GM23338 (cell line): ENCODE data around the gene RGS7. TPM values are rescaled to one million over a fixed set of nuclear protein-coding genes. Genes with fewer than 3 reads are reported as not detected.

Source experiments
- ATAC-seq: fragments of 200-7000 bp; cut with Tn5 transposase; 3 replicates; pipeline ENCODE4 v1.9.1; 2020
- DNase-seq: peaks from one replicate; pipeline ENCODE4 v3.0.0-alpha.2; 2015; ENCODE audit warnings: low spot score
- H2AFZ ChIP-seq: fragments of 200-600 bp; sonication (generic); 2 replicates; pipeline ENCODE4 v1.8.0; 2016; ENCODE audit warnings: antibody characterized with exemption, mild to moderate bottlenecking, moderate library complexity
- H3F3A ChIP-seq: fragments of 200-600 bp; sonication (generic); replicated peaks from 2 replicates; pipeline ENCODE4 v1.8.0; 2017; ENCODE audit warnings: antibody characterized with exemption, mixed run types, low read depth
- H3K27ac ChIP-seq: fragments of 200-600 bp; sonication (generic); 2 replicates; pipeline ENCODE4 v1.6.1; 2016; ENCODE audit warnings: low read depth
- H3K27me3 ChIP-seq: fragments of 200-600 bp; sonication (generic); 2 replicates; pipeline ENCODE4 v1.8.0; 2016; ENCODE audit warnings: mild to moderate bottlenecking, mixed run types, moderate library complexity; ENCODE audit not compliant: insufficient read depth
- H3K36me3 ChIP-seq: fragments of 200-600 bp; sonication (generic); 2 replicates; pipeline ENCODE4 v1.8.0; 2016; ENCODE audit warnings: mild to moderate bottlenecking; ENCODE audit not compliant: insufficient read depth
- H3K4me1 ChIP-seq: fragments of 200-600 bp; sonication (generic); 2 replicates; pipeline ENCODE4 v1.8.0; 2016; ENCODE audit warnings: mild to moderate bottlenecking, moderate library complexity; ENCODE audit not compliant: insufficient read depth
- H3K4me2 ChIP-seq: fragments of 200-600 bp; sonication (generic); 2 replicates; pipeline ENCODE4 v1.7.1; 2017; ENCODE audit warnings: mixed run types
- H3K4me3 ChIP-seq: fragments of 200-600 bp; sonication (generic); 2 replicates; pipeline ENCODE4 v1.6.1; 2016; ENCODE audit warnings: mixed run types
- H3K79me2 ChIP-seq: fragments of 200-600 bp; sonication (generic); replicated peaks from 2 replicates; pipeline ENCODE4 v1.8.0; 2017; ENCODE audit warnings: mild to moderate bottlenecking; ENCODE audit not compliant: insufficient read depth
- H3K9me2 ChIP-seq: fragments of 200-600 bp; sonication (generic); 2 replicates; pipeline ENCODE4 v1.8.0; 2017; ENCODE audit not compliant: insufficient read depth
- H4K20me1 ChIP-seq: fragments of 200-600 bp; sonication (generic); replicated peaks from 2 replicates; pipeline ENCODE4 v1.8.0; 2017; ENCODE audit warnings: mild to moderate bottlenecking; ENCODE audit not compliant: insufficient read depth
- H3K27ac Mint-ChIP-seq: 2 replicates; pipeline ENCODE4 v1.8.0; 2020; ENCODE audit warnings: inconsistent platforms, mild to moderate bottlenecking, moderate library complexity, mixed read lengths
- H3K27me3 Mint-ChIP-seq: 3 replicates; pipeline ENCODE4 v1.8.0; 2022; ENCODE audit warnings: low read depth, mild to moderate bottlenecking, moderate library complexity, mixed read lengths, inconsistent platforms; ENCODE audit not compliant: insufficient read depth, poor library complexity
- H3K36me3 Mint-ChIP-seq: 3 replicates; pipeline ENCODE4 v1.8.0; 2021; ENCODE audit warnings: low read depth, mild to moderate bottlenecking, inconsistent platforms, moderate library complexity, mixed read lengths
- H3K4me1 Mint-ChIP-seq: 3 replicates; pipeline ENCODE4 v1.8.0; 2020; ENCODE audit warnings: mild to moderate bottlenecking, inconsistent platforms, mixed read lengths
- H3K4me3 Mint-ChIP-seq: 3 replicates; pipeline ENCODE4 v1.8.0; 2021; ENCODE audit warnings: moderate library complexity, mild to moderate bottlenecking, inconsistent platforms, mixed read lengths
- H3K9me3 Mint-ChIP-seq: 3 replicates; pipeline ENCODE4 v1.8.0; 2020; ENCODE audit warnings: moderate library complexity, mild to moderate bottlenecking, inconsistent platforms, mixed read lengths
- ZNF331 ChIP-seq: fragments of 250-450 bp; sonication (Bioruptor Pico); IDR thresholded peaks from 2 replicates; pipeline ENCODE4 v1.5.0; 2020; ENCODE audit warnings: low read depth, mild to moderate bottlenecking, moderate library complexity
- polyA plus RNA-seq: library from polyadenylated mRNA; unstranded; fragments of >200 nt; fragmentation: Nextera tagmentation; extraction: Ambion mirVana; gene quantifications from 2 replicates; pipeline ENCODE4 v1.2.1, GENCODE V29; 2016
- total RNA-seq: library from RNA; depleted of rRNA; stranded (reverse); fragments of >200 nt; shearing (Covaris generic); gene quantifications from 2 replicates; pipeline ENCODE4 v1.2.3, GENCODE V29; 2014
- TF ChIP-seq, protein P1 (sequence below): fragments of 250-450 bp; sonication (Bioruptor Pico); IDR thresholded peaks from 2 replicates; pipeline ENCODE4 v1.5.0; 2020; ENCODE audit warnings: mild to moderate bottlenecking, moderate library complexity
- TF ChIP-seq, protein P2 (sequence below): IDR thresholded peaks from one replicate; pipeline ENCODE4 v1.6.1; 2018; ENCODE audit warnings: antibody characterized with exemption; ENCODE audit not compliant: unreplicated experiment

Gene RGS7
- total and polyA plus RNA-seq, 2 experiments from 2014 or later: 2.0 to 2.2 TPM

DNA sequence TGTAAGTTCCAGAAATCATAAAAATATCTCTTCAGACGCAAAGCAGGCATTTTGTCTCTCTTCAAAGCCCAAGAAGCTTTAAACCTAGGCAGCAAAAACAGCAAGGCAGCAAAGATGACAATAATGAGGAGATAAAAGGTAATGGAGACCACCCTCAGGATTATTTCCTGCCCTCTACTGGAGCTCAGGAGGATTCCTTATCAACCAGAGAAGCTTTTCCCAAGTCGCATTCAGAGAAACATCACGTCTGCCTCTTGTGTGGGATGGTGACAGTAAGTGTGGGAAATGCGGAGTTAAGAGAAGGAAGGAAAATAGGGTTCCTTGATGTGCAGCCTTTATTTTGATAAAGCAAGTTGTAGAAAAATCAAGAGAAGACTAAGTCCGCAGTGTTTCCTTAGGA lies 365.8 kb downstream of the RGS7 start (continued):
- TF ChIP-seq, protein P1, sequence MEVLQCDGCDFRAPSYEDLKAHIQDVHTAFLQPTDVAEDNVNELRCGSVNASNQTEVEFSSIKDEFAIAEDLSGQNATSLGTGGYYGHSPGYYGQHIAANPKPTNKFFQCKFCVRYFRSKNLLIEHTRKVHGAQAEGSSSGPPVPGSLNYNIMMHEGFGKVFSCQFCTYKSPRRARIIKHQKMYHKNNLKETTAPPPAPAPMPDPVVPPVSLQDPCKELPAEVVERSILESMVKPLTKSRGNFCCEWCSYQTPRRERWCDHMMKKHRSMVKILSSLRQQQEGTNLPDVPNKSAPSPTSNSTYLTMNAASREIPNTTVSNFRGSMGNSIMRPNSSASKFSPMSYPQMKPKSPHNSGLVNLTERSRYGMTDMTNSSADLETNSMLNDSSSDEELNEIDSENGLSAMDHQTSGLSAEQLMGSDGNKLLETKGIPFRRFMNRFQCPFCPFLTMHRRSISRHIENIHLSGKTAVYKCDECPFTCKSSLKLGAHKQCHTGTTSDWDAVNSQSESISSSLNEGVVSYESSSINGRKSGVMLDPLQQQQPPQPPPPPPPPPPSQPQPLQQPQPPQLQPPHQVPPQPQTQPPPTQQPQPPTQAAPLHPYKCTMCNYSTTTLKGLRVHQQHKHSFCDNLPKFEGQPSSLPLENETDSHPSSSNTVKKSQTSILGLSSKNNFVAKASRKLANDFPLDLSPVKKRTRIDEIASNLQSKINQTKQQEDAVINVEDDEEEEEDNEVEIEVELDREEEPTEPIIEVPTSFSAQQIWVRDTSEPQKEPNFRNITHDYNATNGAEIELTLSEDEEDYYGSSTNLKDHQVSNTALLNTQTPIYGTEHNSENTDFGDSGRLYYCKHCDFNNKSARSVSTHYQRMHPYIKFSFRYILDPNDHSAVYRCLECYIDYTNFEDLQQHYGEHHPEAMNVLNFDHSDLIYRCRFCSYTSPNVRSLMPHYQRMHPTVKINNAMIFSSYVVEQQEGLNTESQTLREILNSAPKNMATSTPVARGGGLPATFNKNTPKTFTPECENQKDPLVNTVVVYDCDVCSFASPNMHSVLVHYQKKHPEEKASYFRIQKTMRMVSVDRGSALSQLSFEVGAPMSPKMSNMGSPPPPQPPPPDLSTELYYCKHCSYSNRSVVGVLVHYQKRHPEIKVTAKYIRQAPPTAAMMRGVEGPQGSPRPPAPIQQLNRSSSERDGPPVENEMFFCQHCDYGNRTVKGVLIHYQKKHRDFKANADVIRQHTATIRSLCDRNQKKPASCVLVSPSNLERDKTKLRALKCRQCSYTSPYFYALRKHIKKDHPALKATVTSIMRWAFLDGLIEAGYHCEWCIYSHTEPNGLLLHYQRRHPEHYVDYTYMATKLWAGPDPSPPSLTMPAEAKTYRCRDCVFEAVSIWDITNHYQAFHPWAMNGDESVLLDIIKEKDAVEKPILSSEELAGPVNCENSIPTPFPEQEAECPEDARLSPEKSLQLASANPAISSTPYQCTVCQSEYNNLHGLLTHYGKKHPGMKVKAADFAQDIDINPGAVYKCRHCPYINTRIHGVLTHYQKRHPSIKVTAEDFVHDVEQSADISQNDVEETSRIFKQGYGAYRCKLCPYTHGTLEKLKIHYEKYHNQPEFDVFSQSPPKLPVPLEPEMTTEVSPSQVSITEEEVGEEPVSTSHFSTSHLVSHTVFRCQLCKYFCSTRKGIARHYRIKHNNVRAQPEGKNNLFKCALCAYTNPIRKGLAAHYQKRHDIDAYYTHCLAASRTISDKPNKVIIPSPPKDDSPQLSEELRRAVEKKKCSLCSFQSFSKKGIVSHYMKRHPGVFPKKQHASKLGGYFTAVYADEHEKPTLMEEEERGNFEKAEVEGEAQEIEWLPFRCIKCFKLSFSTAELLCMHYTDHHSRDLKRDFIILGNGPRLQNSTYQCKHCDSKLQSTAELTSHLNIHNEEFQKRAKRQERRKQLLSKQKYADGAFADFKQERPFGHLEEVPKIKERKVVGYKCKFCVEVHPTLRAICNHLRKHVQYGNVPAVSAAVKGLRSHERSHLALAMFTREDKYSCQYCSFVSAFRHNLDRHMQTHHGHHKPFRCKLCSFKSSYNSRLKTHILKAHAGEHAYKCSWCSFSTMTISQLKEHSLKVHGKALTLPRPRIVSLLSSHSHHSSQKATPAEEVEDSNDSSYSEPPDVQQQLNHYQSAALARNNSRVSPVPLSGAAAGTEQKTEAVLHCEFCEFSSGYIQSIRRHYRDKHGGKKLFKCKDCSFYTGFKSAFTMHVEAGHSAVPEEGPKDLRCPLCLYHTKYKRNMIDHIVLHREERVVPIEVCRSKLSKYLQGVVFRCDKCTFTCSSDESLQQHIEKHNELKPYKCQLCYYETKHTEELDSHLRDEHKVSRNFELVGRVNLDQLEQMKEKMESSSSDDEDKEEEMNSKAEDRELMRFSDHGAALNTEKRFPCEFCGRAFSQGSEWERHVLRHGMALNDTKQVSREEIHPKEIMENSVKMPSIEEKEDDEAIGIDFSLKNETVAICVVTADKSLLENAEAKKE: peak; percentile 48; the same call in 1 of the 2 replicates
- no peak for TF ChIP-seq ZNF331

DNA sequence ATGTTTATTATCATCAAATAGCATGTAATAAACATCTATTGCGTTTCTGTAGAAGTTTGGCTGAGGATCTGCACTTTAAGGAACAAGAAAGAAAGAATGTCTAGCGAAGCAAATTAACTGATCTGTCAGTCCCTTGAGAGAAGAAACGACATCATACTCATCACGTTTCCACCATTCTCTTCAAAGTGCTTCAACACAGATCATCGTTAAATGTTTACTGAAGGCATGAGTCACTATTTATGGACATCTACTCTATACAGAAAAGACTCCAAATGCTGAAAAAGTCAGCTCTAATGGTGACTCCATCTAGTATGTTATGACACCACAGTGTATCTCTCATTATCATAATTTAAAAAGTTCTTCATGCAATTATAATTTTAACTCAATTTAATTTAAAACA lies 369.1 kb downstream of the RGS7 start:
- TF ChIP-seq, protein P2, sequence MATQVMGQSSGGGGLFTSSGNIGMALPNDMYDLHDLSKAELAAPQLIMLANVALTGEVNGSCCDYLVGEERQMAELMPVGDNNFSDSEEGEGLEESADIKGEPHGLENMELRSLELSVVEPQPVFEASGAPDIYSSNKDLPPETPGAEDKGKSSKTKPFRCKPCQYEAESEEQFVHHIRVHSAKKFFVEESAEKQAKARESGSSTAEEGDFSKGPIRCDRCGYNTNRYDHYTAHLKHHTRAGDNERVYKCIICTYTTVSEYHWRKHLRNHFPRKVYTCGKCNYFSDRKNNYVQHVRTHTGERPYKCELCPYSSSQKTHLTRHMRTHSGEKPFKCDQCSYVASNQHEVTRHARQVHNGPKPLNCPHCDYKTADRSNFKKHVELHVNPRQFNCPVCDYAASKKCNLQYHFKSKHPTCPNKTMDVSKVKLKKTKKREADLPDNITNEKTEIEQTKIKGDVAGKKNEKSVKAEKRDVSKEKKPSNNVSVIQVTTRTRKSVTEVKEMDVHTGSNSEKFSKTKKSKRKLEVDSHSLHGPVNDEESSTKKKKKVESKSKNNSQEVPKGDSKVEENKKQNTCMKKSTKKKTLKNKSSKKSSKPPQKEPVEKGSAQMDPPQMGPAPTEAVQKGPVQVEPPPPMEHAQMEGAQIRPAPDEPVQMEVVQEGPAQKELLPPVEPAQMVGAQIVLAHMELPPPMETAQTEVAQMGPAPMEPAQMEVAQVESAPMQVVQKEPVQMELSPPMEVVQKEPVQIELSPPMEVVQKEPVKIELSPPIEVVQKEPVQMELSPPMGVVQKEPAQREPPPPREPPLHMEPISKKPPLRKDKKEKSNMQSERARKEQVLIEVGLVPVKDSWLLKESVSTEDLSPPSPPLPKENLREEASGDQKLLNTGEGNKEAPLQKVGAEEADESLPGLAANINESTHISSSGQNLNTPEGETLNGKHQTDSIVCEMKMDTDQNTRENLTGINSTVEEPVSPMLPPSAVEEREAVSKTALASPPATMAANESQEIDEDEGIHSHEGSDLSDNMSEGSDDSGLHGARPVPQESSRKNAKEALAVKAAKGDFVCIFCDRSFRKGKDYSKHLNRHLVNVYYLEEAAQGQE: no peak

More for the DNA sequence above, 369.1 kb downstream of the RGS7 start:
- H3K27me3 Mint-ChIP-seq: no peaks in the 10 kb centered on the region
- H3K79me2 ChIP-seq: no peaks in the 10 kb centered on the region
- no peaks in the 10 kb centered on the region for H3K27me3 ChIP-seq
- no peak overlapping the region for H3K27ac ChIP-seq
- H3K4me1 Mint-ChIP-seq: peaks cover 17% of the 10 kb centered on the region; the same call in 2 of the 3 replicates
- peaks cover 7% of the 10 kb centered on the region; the same call in 1 of the 2 replicates for H3K4me1 ChIP-seq
- H3K9me2 ChIP-seq: no peaks in the 10 kb centered on the region
- DNase-seq (no peak), ATAC-seq (no peak)
- no peaks in the 10 kb centered on the region for H3F3A ChIP-seq
- no peak overlapping the region for H3K4me3 Mint-ChIP-seq
- H3K4me3 ChIP-seq: no peak overlapping the region
- no peaks in the 10 kb centered on the region for H3K36me3 ChIP-seq
- H2AFZ ChIP-seq: no peak overlapping the region
- no peaks in the 10 kb centered on the region for H3K36me3 Mint-ChIP-seq
- H4K20me1 ChIP-seq: no peaks in the 10 kb centered on the region
- H3K4me2 ChIP-seq: no peak overlapping the region
- H3K27ac Mint-ChIP-seq: no peak overlapping the region
- H3K9me3 Mint-ChIP-seq: no peaks in the 10 kb centered on the region
